SJCRH30 (cell line): ENCODE data around the gene KIF1B. TPM values are rescaled to one million over a fixed set of nuclear protein-coding genes. Genes with fewer than 3 reads are reported as not detected.

Experiments
- DNase-seq, 2 experiments: peaks; one replicate each; pipeline ENCODE4 v3.0.0-alpha.2; 2015 to 2020
- H3K27ac ChIP-seq: fragments of 250-450 bp; sonication (Bioruptor Pico); 2 replicates; pipeline ENCODE4 v1.5.1; 2020; ENCODE audit warnings: mild to moderate bottlenecking, moderate library complexity
- H3K27me3 ChIP-seq: fragments of 250-450 bp; sonication (Bioruptor Pico); 2 replicates; pipeline ENCODE4 v1.5.1; 2020; ENCODE audit warnings: mild to moderate bottlenecking, moderate library complexity
- H3K36me3 ChIP-seq: fragments of 250-450 bp; sonication (Bioruptor Pico); 2 replicates; pipeline ENCODE4 v1.5.1; 2020; ENCODE audit warnings: mild to moderate bottlenecking, moderate library complexity
- H3K4me1 ChIP-seq: fragments of 250-450 bp; sonication (Bioruptor Pico); 2 replicates; pipeline ENCODE4 v1.5.1; 2020; ENCODE audit warnings: mild to moderate bottlenecking, moderate library complexity
- H3K4me3 ChIP-seq: fragments of 250-450 bp; sonication (Bioruptor Pico); 2 replicates; pipeline ENCODE4 v1.5.1; 2020; ENCODE audit warnings: mild to moderate bottlenecking, moderate library complexity
- H3K9me3 ChIP-seq: fragments of 250-450 bp; sonication (Bioruptor Pico); replicated peaks from 2 replicates; pipeline ENCODE4 v1.5.1; 2020; ENCODE audit warnings: mild to moderate bottlenecking, moderate library complexity
- total RNA-seq: library from RNA; depleted of rRNA; stranded (reverse); fragments of >200 nt; shearing (Covaris generic); gene quantifications from 2 replicates; pipeline ENCODE4 v1.2.3, GENCODE V29; 2014

KIF1B gene
- total RNA-seq, 1 experiment from 2014 or later = 54.8 TPM

- Histone ChIP-seq H3K9me3 (no peaks in the 10 kb centered on the region), H3K4me3 (no peak overlapping the region), H3K36me3 (peaks cover 34% of the 10 kb centered on the region), H3K27ac (no peak overlapping the region), H3K4me1 (peaks cover 9% of the 10 kb centered on the region), H3K27me3 (no peaks in the 10 kb centered on the region)
- no peak for DNase-seq
Measured at GRCh38 chr1:10304295-10304694, 93.9 kb downstream of the KIF1B start.

- Histone ChIP-seq H3K4me1 (peaks cover 27% of the 10 kb centered on the region), H3K36me3 (peaks cover 29% of the 10 kb centered on the region), H3K4me3 (no peak overlapping the region), H3K9me3 (no peaks in the 10 kb centered on the region), H3K27me3 (no peaks in the 10 kb centered on the region), H3K27ac (no peak overlapping the region)
- DNase-seq = no peak
Measured at GRCh38 chr1:10306435-10306834, 96.1 kb downstream of the KIF1B start.

GRCh38 chr1:10308001-10308400 is 97.6 kb downstream of the KIF1B start:
- Histone ChIP-seq H3K4me1 (peaks cover 29% of the 10 kb centered on the region), H3K4me3 (no peak overlapping the region), H3K27me3 (no peaks in the 10 kb centered on the region), H3K36me3 (peaks cover 21% of the 10 kb centered on the region), H3K9me3 (no peaks in the 10 kb centered on the region), H3K27ac (no peak overlapping the region)
- peak in 1 of 2 experiments; percentile 18 for DNase-seq

- peaks cover 34% of the 10 kb centered on the region for H3K4me1 ChIP-seq
- H3K36me3 ChIP-seq = peaks cover 13% of the 10 kb centered on the region; the same call in 1 of the 2 replicates
- peak in 1 of 2 experiments; percentile 28 for DNase-seq
- H3K27ac ChIP-seq = peak overlapping the region; percentile 86
- no peak overlapping the region for H3K4me3 ChIP-seq
- no peaks in the 10 kb centered on the region for H3K27me3 ChIP-seq
- H3K9me3 ChIP-seq = no peaks in the 10 kb centered on the region
Measured at GRCh38 chr1:10309243-10310011, 99.1 kb downstream of the KIF1B start.

- DNase-seq = no peak
- H3K9me3 ChIP-seq = no peaks in the 10 kb centered on the region
Measured at GRCh38 chr1:10316752-10317151, 106.4 kb downstream of the KIF1B start.

GRCh38 chr1:10319750-10320149 is 109.4 kb downstream of the KIF1B start:
- no peaks in the 10 kb centered on the region for H3K36me3 ChIP-seq
- H3K27me3 ChIP-seq = no peaks in the 10 kb centered on the region
- H3K9me3 ChIP-seq = no peaks in the 10 kb centered on the region
- no peak overlapping the region for H3K27ac ChIP-seq
- H3K4me1 ChIP-seq = peaks cover under 1% of the 10 kb centered on the region
- H3K4me3 ChIP-seq = no peak overlapping the region
- no peak for DNase-seq

More at GRCh38 chr1:10316752-10317151, 106.4 kb downstream of the KIF1B start:
- peaks cover 8% of the 10 kb centered on the region for H3K4me1 ChIP-seq
- H3K36me3 ChIP-seq = no peaks in the 10 kb centered on the region
- H3K27ac ChIP-seq = no peak overlapping the region
- H3K27me3 ChIP-seq = no peaks in the 10 kb centered on the region
- no peak overlapping the region for H3K4me3 ChIP-seq

GRCh38 chr1:10320336-10320735 is 110.0 kb downstream of the KIF1B start:
- H3K27me3 ChIP-seq = no peaks in the 10 kb centered on the region
- no peak overlapping the region for H3K27ac ChIP-seq
- no peak for DNase-seq
- no peaks in the 10 kb centered on the region for H3K36me3 ChIP-seq
- H3K4me1 ChIP-seq = no peaks in the 10 kb centered on the region; the same call in 1 of the 2 replicates
- H3K4me3 ChIP-seq = no peak overlapping the region
- no peaks in the 10 kb centered on the region for H3K9me3 ChIP-seq

- Histone ChIP-seq H3K27ac (no peak overlapping the region), H3K9me3 (no peaks in the 10 kb centered on the region), H3K27me3 (no peaks in the 10 kb centered on the region), H3K4me3 (no peak overlapping the region), H3K36me3 (no peaks in the 10 kb centered on the region), H3K4me1 (no peaks in the 10 kb centered on the region; the same call in 1 of the 2 replicates)
- no peak for DNase-seq
Measured at GRCh38 chr1:10322821-10323220, 112.5 kb downstream of the KIF1B start.

GRCh38 chr1:10324627-10325026 is 114.3 kb downstream of the KIF1B start:
- Histone ChIP-seq H3K36me3 (no peaks in the 10 kb centered on the region), H3K27ac (no peak overlapping the region), H3K4me3 (no peak overlapping the region), H3K4me1 (no peaks in the 10 kb centered on the region; the same call in 1 of the 2 replicates), H3K9me3 (no peaks in the 10 kb centered on the region), H3K27me3 (no peaks in the 10 kb centered on the region)
- no peak for DNase-seq

GRCh38 chr1:10325521-10325920 is 115.2 kb downstream of the KIF1B start:
- Histone ChIP-seq H3K27me3 (no peaks in the 10 kb centered on the region), H3K9me3 (no peaks in the 10 kb centered on the region), H3K4me1 (no peaks in the 10 kb centered on the region), H3K36me3 (no peaks in the 10 kb centered on the region), H3K4me3 (no peak overlapping the region), H3K27ac (no peak overlapping the region)
- DNase-seq = no peak

GRCh38 chr1:10326251-10326650 is 115.9 kb downstream of the KIF1B start:
- H3K9me3 ChIP-seq = no peaks in the 10 kb centered on the region

GRCh38 chr1:10328180-10328963 is 118.0 kb downstream of the KIF1B start:
- Histone ChIP-seq H3K27ac (no peak overlapping the region), H3K36me3 (peaks cover 3% of the 10 kb centered on the region; the same call in 1 of the 2 replicates), H3K9me3 (no peaks in the 10 kb centered on the region), H3K4me3 (no peak overlapping the region), H3K4me1 (no peaks in the 10 kb centered on the region), H3K27me3 (no peaks in the 10 kb centered on the region)
- DNase-seq = no peak

More at GRCh38 chr1:10326251-10326650, 115.9 kb downstream of the KIF1B start:
- Histone ChIP-seq H3K27ac (no peak overlapping the region), H3K4me3 (no peak overlapping the region), H3K4me1 (no peaks in the 10 kb centered on the region), H3K27me3 (no peaks in the 10 kb centered on the region), H3K36me3 (peaks cover 1% of the 10 kb centered on the region; the same call in 1 of the 2 replicates)
- no peak for DNase-seq

- no peaks in the 10 kb centered on the region for H3K9me3 ChIP-seq
- no peak for DNase-seq
- no peaks in the 10 kb centered on the region for H3K27me3 ChIP-seq
- H3K36me3 ChIP-seq = 0 out of 2 replicates have a peak, but pooled peaks cover 2% of the 10 kb centered on the region
- H3K27ac ChIP-seq = no peak overlapping the region
- H3K4me1 ChIP-seq = 0 out of 2 replicates have a peak, but pooled peaks cover 4% of the 10 kb centered on the region
- H3K4me3 ChIP-seq = no peak overlapping the region
Measured at GRCh38 chr1:10337436-10337835, 127.1 kb downstream of the KIF1B start.

- Histone ChIP-seq H3K4me1 (0 out of 2 replicates have a peak, but pooled peaks cover 4% of the 10 kb centered on the region), H3K9me3 (no peaks in the 10 kb centered on the region), H3K36me3 (peaks cover 8% of the 10 kb centered on the region; the same call in 1 of the 2 replicates), H3K27me3 (no peaks in the 10 kb centered on the region), H3K27ac (no peak overlapping the region), H3K4me3 (no peak overlapping the region)
- DNase-seq = peak; percentile 64 to 81
Measured at GRCh38 chr1:10338047-10338446, 127.7 kb downstream of the KIF1B start.

- Histone ChIP-seq H3K27me3 (no peaks in the 10 kb centered on the region), H3K9me3 (no peaks in the 10 kb centered on the region), H3K27ac (no peak overlapping the region), H3K36me3 (peaks cover 8% of the 10 kb centered on the region; the same call in 1 of the 2 replicates), H3K4me1 (0 out of 2 replicates have a peak, but pooled peaks cover 4% of the 10 kb centered on the region), H3K4me3 (no peak overlapping the region)
- no peak for DNase-seq
Measured at GRCh38 chr1:10338611-10339010, 128.2 kb downstream of the KIF1B start.
